Fibroblast of lung (primary cell): Measurements from ENCODE around the gene LZTS3. TPM values are rescaled to one million over a fixed set of nuclear protein-coding genes. Genes with fewer than 3 reads are reported as not detected.
"Not testable (repeated sequence)": the region's sequence is repeated elsewhere in the genome, so short reads cannot be mapped to it uniquely, and the experiment has no call there.

Source experiments
- DNase-seq, 2 donors: peaks; one replicate each; pipeline versions ENCODE4 v3.0.0 to v3.0.0-alpha.2; 2010; ENCODE audit warnings: low read depth in 2 of 2
- H2AFZ ChIP-seq: 2 replicates; pipeline ENCODE4 v1.5.1; 2012; ENCODE audit warnings: low read length, control low read depth, inconsistent platforms
- H3K27ac ChIP-seq: 2 replicates; pipeline ENCODE4 v1.5.1; 2011; ENCODE audit warnings: low read length, control low read depth; ENCODE audit not compliant: insufficient read depth
- H3K27me3 ChIP-seq: 2 replicates; pipeline ENCODE4 v1.5.1; 2011; ENCODE audit warnings: mild to moderate bottlenecking, low read length; ENCODE audit not compliant: control insufficient read depth, insufficient read depth
- H3K36me3 ChIP-seq: 2 replicates; pipeline ENCODE4 v1.5.1; 2011; ENCODE audit warnings: low read length; ENCODE audit not compliant: control insufficient read depth, insufficient read depth
- H3K4me1 ChIP-seq: 2 replicates; pipeline ENCODE4 v1.5.1; 2011; ENCODE audit warnings: low read length; ENCODE audit not compliant: control insufficient read depth, insufficient read depth; ENCODE audit errors: extremely low read depth
- H3K4me2 ChIP-seq: 2 replicates; pipeline ENCODE4 v1.5.1; 2011; ENCODE audit warnings: low read length, control low read depth; ENCODE audit not compliant: insufficient read depth; ENCODE audit errors: extremely low read depth
- H3K4me3 ChIP-seq, 4 experiments: fragments of 200-600 bp in 1 of 4; sonication (generic) in 1 of 4; replicated peaks in 1 of 4; 2 replicates each; pipeline ENCODE4 v1.5.1; 2011 to 2016; ENCODE audit warnings: low read length in 4 of 4, low read depth in 3 of 4, mild to moderate bottlenecking in 3 of 4, control low read depth in 2 of 4, inconsistent platforms in 1 of 4, mixed read lengths in 1 of 4; ENCODE audit not compliant: insufficient read depth in 1 of 4; ENCODE audit errors: control extremely low read depth in 1 of 4
- H3K79me2 ChIP-seq: 2 replicates; pipeline ENCODE4 v1.5.1; 2012; ENCODE audit warnings: mild to moderate bottlenecking, low read length, inconsistent platforms; ENCODE audit not compliant: control insufficient read depth, insufficient read depth
- H3K9ac ChIP-seq: 2 replicates; pipeline ENCODE4 v1.5.1; 2011; ENCODE audit warnings: mild to moderate bottlenecking, low read length, control low read depth; ENCODE audit not compliant: insufficient read depth
- H3K9me3 ChIP-seq: 2 replicates; pipeline ENCODE4 v1.5.1; 2012; ENCODE audit warnings: low read depth, low read length; ENCODE audit not compliant: control insufficient read depth, insufficient read depth
- H4K20me1 ChIP-seq: 2 replicates; pipeline ENCODE4 v1.5.1; 2011; ENCODE audit warnings: low read length; ENCODE audit not compliant: control insufficient read depth, insufficient read depth; ENCODE audit errors: extremely low read depth
- EZH2 ChIP-seq: IDR thresholded peaks from 2 replicates; pipeline ENCODE4 v1.5.1; 2012; ENCODE audit warnings: low read length, control low read depth, mild to moderate bottlenecking; ENCODE audit errors: missing control alignments
- polyA plus RNA-seq, 2 donors: library from polyadenylated mRNA; depleted of rRNA in 1 of 2; stranded (reverse) in 1 of 2; unstranded in 1 of 2; fragments of >200 nt; gene quantifications; 2 replicates each; pipeline ENCODE4 v1.2.1, GENCODE V29; 2011 to 2012; ENCODE audit warnings: missing spikeins in 1 of 2
- total RNA-seq: library from RNA; depleted of rRNA; stranded (reverse); fragments of >200 nt; gene quantifications from 2 replicates; pipeline ENCODE4 v1.2.1, GENCODE V29; 2014
- TF ChIP-seq, protein P1 (sequence below), 2 donors: IDR thresholded peaks in 1 of 2; conservative IDR thresholded peaks in 1 of 2; 1 replicate in 1 of 2; 2 replicates in 1 of 2; pipeline ENCODE4 v1.5.1; 2011 to 2012; ENCODE audit warnings: low read length in 2 of 2, control low read depth in 1 of 2, inconsistent platforms in 1 of 2, low read depth in 1 of 2, mild to moderate bottlenecking in 1 of 2

The LZTS3 gene
- total and polyA plus RNA-seq, 2 donors (not counting 1 experiment from before 2014, with no cell fraction given), result 2.6 to 6.1 TPM

DNA sequence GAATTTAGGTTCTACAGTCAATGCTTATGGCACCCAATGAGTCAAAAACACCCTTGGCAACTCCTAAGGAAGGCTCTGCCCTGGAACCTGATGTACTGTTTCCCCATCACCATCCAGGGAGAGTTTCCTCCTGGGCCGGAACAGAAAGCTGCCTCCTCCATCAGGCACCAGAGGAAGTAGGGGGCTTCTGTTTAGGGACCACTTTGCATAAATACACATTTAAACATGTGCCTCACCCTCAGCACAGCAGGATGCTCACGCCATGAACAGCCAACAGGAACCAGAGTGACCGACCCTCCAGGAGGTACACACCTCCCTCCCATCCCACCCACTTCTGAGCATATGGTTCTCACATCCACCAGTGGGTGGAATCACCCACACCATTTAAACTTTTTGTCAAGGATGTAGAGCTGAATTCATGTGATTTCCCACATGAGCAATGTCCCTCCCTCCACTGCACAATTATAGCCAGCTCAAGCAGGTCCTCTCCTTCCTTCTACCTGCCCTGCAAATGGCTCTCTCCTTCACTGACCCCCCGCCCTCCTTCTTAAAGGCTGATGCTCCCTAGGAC lies 16.3 kb upstream of the LZTS3 start:
- no peak overlapping the region for H3K27ac ChIP-seq
- TF ChIP-seq, protein P1, sequence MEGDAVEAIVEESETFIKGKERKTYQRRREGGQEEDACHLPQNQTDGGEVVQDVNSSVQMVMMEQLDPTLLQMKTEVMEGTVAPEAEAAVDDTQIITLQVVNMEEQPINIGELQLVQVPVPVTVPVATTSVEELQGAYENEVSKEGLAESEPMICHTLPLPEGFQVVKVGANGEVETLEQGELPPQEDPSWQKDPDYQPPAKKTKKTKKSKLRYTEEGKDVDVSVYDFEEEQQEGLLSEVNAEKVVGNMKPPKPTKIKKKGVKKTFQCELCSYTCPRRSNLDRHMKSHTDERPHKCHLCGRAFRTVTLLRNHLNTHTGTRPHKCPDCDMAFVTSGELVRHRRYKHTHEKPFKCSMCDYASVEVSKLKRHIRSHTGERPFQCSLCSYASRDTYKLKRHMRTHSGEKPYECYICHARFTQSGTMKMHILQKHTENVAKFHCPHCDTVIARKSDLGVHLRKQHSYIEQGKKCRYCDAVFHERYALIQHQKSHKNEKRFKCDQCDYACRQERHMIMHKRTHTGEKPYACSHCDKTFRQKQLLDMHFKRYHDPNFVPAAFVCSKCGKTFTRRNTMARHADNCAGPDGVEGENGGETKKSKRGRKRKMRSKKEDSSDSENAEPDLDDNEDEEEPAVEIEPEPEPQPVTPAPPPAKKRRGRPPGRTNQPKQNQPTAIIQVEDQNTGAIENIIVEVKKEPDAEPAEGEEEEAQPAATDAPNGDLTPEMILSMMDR (conservative IDR thresholded peaks at IDR 0.05 in 1 of 2, IDR thresholded peaks at IDR 0.05 in 1 of 2; ENCODE audit: low read depth in 1 of 2, low read length in 2 of 2), result no peak
- TF ChIP-seq EZH2, result no peak
- no peak for DNase-seq
- no peak overlapping the region for H3K9ac ChIP-seq
- H3K9me3 ChIP-seq, result no peaks in the 10 kb centered on the region
- no peak overlapping the region for H2AFZ ChIP-seq
- H3K79me2 ChIP-seq, result no peaks in the 10 kb centered on the region
- H4K20me1 ChIP-seq, result no peaks in the 10 kb centered on the region
- H3K36me3 ChIP-seq, result peaks cover 22% of the 10 kb centered on the region
- H3K4me3 ChIP-seq, result no peak overlapping the region
- H3K27me3 ChIP-seq, result no peaks in the 10 kb centered on the region
- no peak overlapping the region for H3K4me2 ChIP-seq
- H3K4me1 ChIP-seq, result no peaks in the 10 kb centered on the region

DNA sequence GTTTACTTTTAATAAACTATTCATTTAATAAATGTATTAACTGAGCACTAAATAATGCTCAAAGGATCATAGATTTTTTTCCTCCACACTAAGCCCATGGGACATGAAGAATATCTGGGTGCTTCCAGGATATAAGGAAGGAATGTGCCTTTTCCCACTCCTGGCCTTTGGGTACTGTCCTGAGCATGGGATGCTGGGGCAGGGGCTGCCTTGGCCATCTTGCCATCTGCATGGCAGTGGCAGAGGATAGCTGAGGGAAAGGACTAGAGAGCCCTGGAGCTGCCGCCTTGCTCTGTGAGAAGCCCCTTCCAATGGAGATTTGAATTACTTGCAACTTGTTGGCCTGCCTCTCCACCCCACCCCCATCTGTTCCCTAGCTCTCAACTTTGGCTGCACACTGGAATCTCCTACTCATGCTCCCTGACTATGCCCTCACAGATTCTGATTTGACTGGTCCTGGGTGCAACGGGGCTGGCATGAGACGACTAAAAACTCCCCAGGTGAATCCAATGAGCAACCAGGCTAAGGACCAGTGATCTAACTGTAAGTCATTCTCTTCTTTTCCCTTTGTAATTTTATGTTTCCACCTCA lies 15.6 kb upstream of the LZTS3 start:
- Histone ChIP-seq H3K4me3 (no peak overlapping the region), H3K27me3 (no peaks in the 10 kb centered on the region), H4K20me1 (no peaks in the 10 kb centered on the region), H2AFZ (no peak overlapping the region), H3K79me2 (no peaks in the 10 kb centered on the region), H3K4me1 (no peaks in the 10 kb centered on the region), H3K4me2 (no peak overlapping the region), H3K36me3 (peaks cover 19% of the 10 kb centered on the region), H3K9ac (no peak overlapping the region), H3K27ac (no peak overlapping the region), H3K9me3 (no peaks in the 10 kb centered on the region)
- TF ChIP-seq EZH2, result no peak
- TF ChIP-seq, protein P1 (conservative IDR thresholded peaks at IDR 0.05 in 1 of 2, IDR thresholded peaks at IDR 0.05 in 1 of 2; ENCODE audit: low read depth in 1 of 2, low read length in 2 of 2), result no peak
- DNase-seq, result no peak

DNA sequence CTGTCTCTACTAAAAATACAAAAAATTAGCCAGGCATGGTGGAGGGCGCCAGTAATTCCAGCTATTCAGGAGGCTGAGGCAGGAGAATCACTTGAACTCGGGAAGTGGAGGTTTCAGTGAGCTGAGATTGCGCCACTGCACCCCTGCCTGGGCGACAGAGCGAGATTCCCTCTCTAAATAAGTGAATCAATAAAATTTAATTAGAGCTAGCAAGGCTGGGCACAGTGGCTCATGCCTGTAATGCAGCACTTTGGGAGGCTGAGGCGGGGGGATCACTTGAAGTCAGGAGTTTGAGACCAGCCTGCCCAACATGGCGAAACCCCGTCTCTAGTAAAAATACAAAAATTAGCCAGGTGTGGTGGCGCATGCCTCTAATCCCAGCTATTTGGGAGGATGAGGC lies 14.5 kb upstream of the LZTS3 start:
- H3K4me1 ChIP-seq, H3K4me3 ChIP-seq, H3K9me3 ChIP-seq, H3K27me3 ChIP-seq, H3K4me2 ChIP-seq, H4K20me1 ChIP-seq, DNase-seq, H3K79me2 ChIP-seq, H3K27ac ChIP-seq, H2AFZ ChIP-seq, H3K9ac ChIP-seq: not testable (repeated sequence)
- H3K36me3 ChIP-seq, result peaks cover 16% of the 10 kb centered on the region
